Osteocyte (in vitro differentiated cells): ENCODE results near the gene DIP2A. TPM values are rescaled to one million over a fixed set of nuclear protein-coding genes. Genes with fewer than 3 reads are reported as not detected.
"Not testable (repeated sequence)": the region's sequence is repeated elsewhere in the genome, so short reads cannot be mapped to it uniquely, and the experiment has no call there.

Experiments used
- DNase-seq: peaks from one replicate; pipeline ENCODE4 v3.0.0; 2021; ENCODE audit warnings: mixed read lengths; ENCODE audit not compliant: unreplicated experiment; ENCODE audit errors: extremely low spot score
- H3K27ac Mint-ChIP-seq: one replicate; pipeline ENCODE4 v1.8.0; 2021; ENCODE audit warnings: mild to moderate bottlenecking, mixed read lengths; ENCODE audit not compliant: unreplicated experiment
- H3K27me3 Mint-ChIP-seq: one replicate; pipeline ENCODE4 v1.8.0; 2021; ENCODE audit warnings: mixed read lengths; ENCODE audit not compliant: unreplicated experiment
- H3K36me3 Mint-ChIP-seq: one replicate; pipeline ENCODE4 v1.8.0; 2021; ENCODE audit warnings: mixed read lengths; ENCODE audit not compliant: unreplicated experiment
- H3K4me1 Mint-ChIP-seq: one replicate; pipeline ENCODE4 v1.8.0; 2021; ENCODE audit warnings: mixed read lengths; ENCODE audit not compliant: unreplicated experiment
- H3K4me3 Mint-ChIP-seq: one replicate; pipeline ENCODE4 v1.8.0; 2021; ENCODE audit warnings: mild to moderate bottlenecking, moderate library complexity, mixed read lengths; ENCODE audit not compliant: unreplicated experiment
- H3K9me3 Mint-ChIP-seq: one replicate; pipeline ENCODE4 v1.8.0; 2021; ENCODE audit warnings: mixed read lengths; ENCODE audit not compliant: unreplicated experiment
- total RNA-seq: library from RNA; stranded (reverse); gene quantifications from 2 replicates; pipeline ENCODE4 v1.2.1, GENCODE V29; 2021
- TF ChIP-seq, protein P1 (sequence below): fragments of 200-600 bp; sonication (generic); IDR thresholded peaks from 2 replicates; pipeline ENCODE4 v1.5.0; 2021; ENCODE audit warnings: antibody characterized with exemption, mild to moderate bottlenecking, moderate library complexity

DIP2A gene
- total RNA-seq, 1 donor from 2014 or later = 43.0 TPM

DNA sequence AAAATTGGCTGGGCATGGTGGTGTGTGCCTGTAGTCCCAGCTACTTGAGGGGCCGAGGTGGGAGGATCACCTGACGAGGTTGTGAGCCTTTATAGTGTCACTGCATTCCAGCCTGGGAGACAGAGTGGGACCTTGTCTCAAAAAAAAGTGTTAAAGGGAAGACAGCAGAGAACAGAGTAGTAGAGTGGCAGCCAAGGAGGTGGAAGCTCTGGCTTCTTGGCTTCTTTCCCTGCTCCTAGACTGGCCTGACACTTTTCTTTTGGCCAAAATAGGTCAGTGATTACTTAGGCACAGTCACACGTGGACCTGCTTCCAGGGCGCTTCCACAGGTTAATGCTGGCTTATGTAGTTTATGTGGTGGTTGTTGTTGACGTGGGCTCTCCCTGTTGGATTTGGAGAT, 3.2 kb downstream of the DIP2A start:
- H3K27ac Mint-ChIP-seq = peak overlapping the region; percentile 43

DNA sequence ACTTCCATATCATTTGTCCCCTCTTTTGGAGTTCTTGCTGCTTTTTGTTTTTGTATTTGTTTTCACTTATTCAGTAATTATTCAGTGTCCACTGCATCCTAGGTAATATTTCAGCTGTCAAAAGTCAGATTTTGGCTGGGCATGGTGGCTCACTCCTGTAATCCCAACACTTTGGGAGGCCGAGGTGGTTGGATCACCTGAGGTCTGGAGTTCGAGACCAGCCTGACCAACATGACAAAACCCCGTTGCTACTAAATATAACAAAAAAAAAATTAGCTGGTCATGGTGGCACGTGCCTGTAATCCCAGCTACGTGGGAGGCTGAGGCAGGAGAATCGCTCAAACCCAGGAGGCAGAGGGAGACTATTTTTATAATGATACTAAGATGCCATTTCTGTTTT, 6.5 kb downstream of the DIP2A start:
- not testable (repeated sequence) for H3K9me3 Mint-ChIP-seq, H3K4me3 Mint-ChIP-seq, H3K27me3 Mint-ChIP-seq, H3K36me3 Mint-ChIP-seq, DNase-seq, H3K27ac Mint-ChIP-seq
- H3K4me1 Mint-ChIP-seq = peaks cover 12% of the 10 kb centered on the region

More for the DNA sequence above, 3.2 kb downstream of the DIP2A start:
- H3K4me3 Mint-ChIP-seq = no peak overlapping the region
- TF ChIP-seq, protein P1, sequence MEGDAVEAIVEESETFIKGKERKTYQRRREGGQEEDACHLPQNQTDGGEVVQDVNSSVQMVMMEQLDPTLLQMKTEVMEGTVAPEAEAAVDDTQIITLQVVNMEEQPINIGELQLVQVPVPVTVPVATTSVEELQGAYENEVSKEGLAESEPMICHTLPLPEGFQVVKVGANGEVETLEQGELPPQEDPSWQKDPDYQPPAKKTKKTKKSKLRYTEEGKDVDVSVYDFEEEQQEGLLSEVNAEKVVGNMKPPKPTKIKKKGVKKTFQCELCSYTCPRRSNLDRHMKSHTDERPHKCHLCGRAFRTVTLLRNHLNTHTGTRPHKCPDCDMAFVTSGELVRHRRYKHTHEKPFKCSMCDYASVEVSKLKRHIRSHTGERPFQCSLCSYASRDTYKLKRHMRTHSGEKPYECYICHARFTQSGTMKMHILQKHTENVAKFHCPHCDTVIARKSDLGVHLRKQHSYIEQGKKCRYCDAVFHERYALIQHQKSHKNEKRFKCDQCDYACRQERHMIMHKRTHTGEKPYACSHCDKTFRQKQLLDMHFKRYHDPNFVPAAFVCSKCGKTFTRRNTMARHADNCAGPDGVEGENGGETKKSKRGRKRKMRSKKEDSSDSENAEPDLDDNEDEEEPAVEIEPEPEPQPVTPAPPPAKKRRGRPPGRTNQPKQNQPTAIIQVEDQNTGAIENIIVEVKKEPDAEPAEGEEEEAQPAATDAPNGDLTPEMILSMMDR = no peak
- H3K36me3 Mint-ChIP-seq = peaks cover 8% of the 10 kb centered on the region
- H3K27me3 Mint-ChIP-seq = no peaks in the 10 kb centered on the region
- peaks cover 21% of the 10 kb centered on the region for H3K4me1 Mint-ChIP-seq
- no peak for DNase-seq
- H3K9me3 Mint-ChIP-seq = no peaks in the 10 kb centered on the region

GRCh38 chr21:46465651-46466050, 7.0 kb downstream of the DIP2A start:
- no peak for DNase-seq
- no peak overlapping the region for H3K27ac Mint-ChIP-seq
- peaks cover 10% of the 10 kb centered on the region for H3K36me3 Mint-ChIP-seq
- H3K9me3 Mint-ChIP-seq = no peaks in the 10 kb centered on the region
- no peak overlapping the region for H3K4me3 Mint-ChIP-seq
- H3K27me3 Mint-ChIP-seq = no peaks in the 10 kb centered on the region
- TF ChIP-seq, protein P1 = no peak
- peaks cover 8% of the 10 kb centered on the region for H3K4me1 Mint-ChIP-seq

DNA sequence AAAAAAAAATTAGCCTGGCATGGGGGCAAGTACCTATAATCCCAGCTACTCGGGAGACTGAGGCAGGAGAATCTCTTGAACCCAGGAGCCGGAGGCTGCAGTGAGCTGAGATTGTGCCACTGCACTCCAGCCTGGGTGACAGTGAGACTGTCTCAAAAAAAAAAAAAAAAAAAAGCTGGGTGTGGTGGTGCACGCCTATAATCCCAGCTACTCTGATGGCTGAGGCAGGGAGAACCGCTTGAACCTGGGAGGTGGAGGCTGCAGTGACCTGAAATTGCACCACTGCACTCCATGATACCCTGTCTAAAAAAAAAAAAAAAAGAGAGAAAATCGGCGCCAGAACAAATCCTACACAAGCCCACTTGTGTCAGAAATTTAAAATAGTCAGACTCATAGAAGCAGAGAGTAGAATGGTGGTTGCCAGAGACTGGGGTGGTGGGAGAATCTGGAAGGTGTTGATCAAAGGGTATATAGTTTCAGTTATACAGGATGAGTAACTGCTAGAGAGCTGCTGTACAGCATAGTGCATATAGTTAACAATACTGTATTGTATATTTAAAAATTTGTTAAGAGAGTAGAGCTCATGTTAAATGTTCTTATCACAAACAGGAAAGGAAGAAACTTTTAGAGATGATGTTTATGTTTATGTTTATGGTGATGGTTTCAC, 9.6 kb downstream of the DIP2A start:
- H3K27ac Mint-ChIP-seq = peak overlapping the region; percentile 20
- no peaks in the 10 kb centered on the region for H3K9me3 Mint-ChIP-seq

DNA sequence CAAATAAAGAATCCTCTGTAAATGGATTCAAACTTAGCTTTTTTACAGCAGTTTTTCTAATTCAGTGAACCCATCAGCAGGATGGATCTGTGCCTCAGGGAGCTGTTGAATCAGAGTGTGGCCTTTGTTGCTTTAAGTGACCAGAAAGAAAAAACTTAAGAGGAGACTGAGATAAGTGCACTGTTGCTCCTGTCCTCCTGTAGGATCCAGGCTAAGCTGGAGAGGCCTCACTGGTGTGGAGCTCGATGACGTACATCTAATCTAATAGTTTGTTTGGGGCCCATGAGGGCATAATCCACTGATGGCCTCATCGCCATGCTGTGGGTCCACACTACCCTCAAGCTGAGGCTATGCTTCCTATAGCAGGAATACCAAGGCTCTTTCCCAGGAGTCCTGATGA, 10.6 kb downstream of the DIP2A start:
- Mint-ChIP-seq H3K9me3 (no peaks in the 10 kb centered on the region), H3K4me1 (peaks cover 3% of the 10 kb centered on the region), H3K27me3 (no peaks in the 10 kb centered on the region), H3K36me3 (peaks cover 9% of the 10 kb centered on the region), H3K27ac (no peak overlapping the region), H3K4me3 (no peak overlapping the region)
- TF ChIP-seq, protein P1 = no peak
- no peak for DNase-seq

More for the DNA sequence above, 9.6 kb downstream of the DIP2A start:
- TF ChIP-seq, protein P1 = no peak
- Mint-ChIP-seq H3K4me3 (no peak overlapping the region), H3K4me1 (peaks cover 3% of the 10 kb centered on the region), H3K36me3 (peaks cover 9% of the 10 kb centered on the region), H3K27me3 (no peaks in the 10 kb centered on the region)
- no peak for DNase-seq
